ENCODE measurements around the gene C1orf226.

DNA sequence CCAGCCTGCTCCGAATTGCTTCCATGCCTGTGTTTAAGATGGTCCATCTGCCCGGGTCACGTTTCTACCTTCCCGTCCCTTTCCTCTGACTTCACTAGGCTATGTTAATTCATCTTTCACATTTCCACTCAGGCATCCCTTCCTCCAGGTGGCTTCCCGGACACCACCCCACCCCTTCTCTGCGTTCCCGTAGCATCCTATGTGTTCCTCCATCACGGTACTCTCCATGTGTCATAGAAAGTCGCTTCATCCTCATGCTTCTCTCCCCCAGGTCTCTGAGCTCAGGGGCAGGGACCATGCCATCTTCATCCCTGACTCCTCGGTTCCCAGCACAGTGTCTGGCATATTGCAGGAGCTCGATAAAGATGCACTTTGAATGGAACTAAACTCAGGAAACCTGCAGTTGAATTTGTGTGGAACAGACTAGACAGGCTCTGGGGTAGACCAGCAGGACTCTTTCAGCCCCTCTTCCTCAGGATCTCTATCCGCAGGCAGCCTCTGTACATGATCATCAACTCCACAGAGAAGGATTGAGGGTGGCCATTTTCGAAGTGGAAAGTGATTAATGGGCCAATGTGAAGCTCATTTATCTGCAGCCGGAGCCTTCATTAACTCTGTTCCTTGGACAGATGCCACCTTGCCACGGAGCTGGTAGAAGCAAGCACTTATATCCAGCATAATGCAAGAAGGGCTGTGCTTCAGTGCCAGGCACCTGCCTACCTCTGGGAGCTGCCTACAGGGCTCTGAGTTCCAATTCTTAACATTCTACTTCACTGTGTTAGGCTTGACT is 9.1 kb downstream of the C1orf226 start:
- TF ChIP-seq, protein P1, sequence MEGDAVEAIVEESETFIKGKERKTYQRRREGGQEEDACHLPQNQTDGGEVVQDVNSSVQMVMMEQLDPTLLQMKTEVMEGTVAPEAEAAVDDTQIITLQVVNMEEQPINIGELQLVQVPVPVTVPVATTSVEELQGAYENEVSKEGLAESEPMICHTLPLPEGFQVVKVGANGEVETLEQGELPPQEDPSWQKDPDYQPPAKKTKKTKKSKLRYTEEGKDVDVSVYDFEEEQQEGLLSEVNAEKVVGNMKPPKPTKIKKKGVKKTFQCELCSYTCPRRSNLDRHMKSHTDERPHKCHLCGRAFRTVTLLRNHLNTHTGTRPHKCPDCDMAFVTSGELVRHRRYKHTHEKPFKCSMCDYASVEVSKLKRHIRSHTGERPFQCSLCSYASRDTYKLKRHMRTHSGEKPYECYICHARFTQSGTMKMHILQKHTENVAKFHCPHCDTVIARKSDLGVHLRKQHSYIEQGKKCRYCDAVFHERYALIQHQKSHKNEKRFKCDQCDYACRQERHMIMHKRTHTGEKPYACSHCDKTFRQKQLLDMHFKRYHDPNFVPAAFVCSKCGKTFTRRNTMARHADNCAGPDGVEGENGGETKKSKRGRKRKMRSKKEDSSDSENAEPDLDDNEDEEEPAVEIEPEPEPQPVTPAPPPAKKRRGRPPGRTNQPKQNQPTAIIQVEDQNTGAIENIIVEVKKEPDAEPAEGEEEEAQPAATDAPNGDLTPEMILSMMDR (IDR thresholded peaks at IDR 0.05) = no peak
- TF ChIP-seq POLR2AphosphoS5 (IDR thresholded peaks at IDR 0.05) (no peak), POLR2A (IDR thresholded peaks at IDR 0.05; ENCODE audit: low read depth) (no peak), EP300 (IDR thresholded peaks at IDR 0.05) (no peak)

Data from esophagus muscularis mucosa (tissue), 4 donors.